GM21526 (cell line): Measurements from ENCODE around the gene FYTTD1.

Source experiments
- ATAC-seq: cut with Tn5 transposase; IDR thresholded peaks from one replicate; pipeline ENCODE4 v1.9.1; 2021; ENCODE audit warnings: moderate library complexity; ENCODE audit not compliant: unreplicated experiment, low FRiP score

Gene FYTTD1

GRCh38 chr3:197790033-197790432, 40.4 kb downstream of the FYTTD1 start:
- ATAC-seq, result no peak

- peak; percentile 70 for ATAC-seq
Observed at GRCh38 chr3:197791113-197791891, 41.6 kb downstream of the FYTTD1 start, which contains the start of gene LRCH3. Gene LRCH3, plus strand, starts transcription at chr3:197791254. Its CDS starts 25 bp downstream, at chr3:197791279.

DNA sequence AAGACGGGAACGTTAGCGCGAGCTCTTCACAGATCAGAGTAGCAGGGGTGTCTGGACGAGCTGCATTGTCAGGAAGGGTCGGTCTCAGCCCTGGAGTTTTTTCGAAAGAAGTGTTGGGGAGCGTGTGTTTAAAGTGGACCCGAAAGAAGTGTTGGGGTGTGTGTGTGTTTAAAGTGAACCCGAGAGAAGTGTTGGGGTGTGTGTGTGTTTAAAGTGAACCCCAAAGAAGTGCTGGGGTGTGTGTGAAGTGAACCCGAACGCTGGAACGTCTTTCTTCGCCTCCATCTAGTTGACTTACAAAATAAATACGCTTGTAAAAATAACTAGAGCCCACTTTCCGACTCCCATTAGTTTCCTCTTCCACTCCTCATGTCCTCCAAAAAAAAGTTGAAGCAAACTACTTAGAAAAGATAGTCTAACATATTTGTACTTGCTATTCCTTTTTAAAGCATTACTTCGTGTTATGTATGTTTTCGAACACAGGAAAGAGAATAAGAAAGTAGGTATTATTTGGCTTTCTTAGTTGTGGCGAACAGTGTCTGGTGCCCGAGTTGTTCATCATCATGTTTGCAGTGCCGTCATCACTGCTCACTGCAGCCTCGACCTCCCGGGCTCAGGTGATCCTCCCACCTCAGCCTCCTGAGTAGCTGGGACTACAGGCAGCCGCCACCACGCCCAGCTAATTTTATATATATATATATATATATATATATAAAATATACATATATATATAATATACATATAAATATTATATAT, 42.4 kb downstream of the FYTTD1 start:
- peak; percentile 33 for ATAC-seq

- no peak for ATAC-seq
Observed at GRCh38 chr3:197793247-197793646, 43.6 kb downstream of the FYTTD1 start.

- ATAC-seq, result no peak
Observed at GRCh38 chr3:197794115-197794514, 44.4 kb downstream of the FYTTD1 start.

- ATAC-seq, result no peak
Observed at GRCh38 chr3:197795200-197795599, 45.5 kb downstream of the FYTTD1 start.

DNA sequence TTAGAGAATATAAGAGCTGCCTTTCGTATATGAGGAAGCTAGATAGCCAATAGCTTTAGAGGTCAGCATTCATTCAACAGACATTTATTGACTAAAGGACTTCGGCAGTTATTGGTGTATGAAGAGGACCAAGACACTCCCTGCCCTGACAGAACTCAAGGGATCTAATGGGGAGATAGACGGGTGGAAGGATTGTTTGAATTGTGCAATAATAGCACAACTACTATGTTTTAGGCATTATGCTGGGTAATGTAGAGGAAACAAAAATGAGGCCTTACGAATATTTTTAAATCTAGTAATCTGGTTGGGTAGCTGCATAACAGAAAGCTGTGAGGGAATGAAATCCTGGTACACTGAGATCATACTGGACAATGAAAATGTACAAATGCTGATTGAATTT, 46.4 kb downstream of the FYTTD1 start:
- no peak for ATAC-seq

DNA sequence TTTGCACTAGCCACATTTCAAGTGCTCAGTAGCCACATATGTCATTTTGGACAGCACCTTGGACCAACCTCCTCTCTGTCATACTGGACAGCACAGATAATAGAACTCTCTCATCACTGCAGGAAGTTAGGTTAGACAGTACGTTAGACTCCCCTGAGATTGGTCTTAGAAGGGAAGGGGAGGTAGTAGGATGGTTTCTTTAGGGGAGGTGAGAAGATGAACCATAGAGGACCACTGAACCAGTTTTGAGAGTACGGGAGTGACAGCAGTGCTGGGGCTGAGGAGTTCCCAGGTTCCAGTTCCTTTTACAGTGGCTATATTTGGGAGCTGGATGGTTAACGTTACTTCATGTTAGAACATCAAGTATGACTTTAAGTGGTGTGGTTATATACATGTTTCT, 49.2 kb downstream of the FYTTD1 start:
- no peak for ATAC-seq

- no peak for ATAC-seq
Observed at GRCh38 chr3:197800379-197800778, 50.7 kb downstream of the FYTTD1 start.

DNA sequence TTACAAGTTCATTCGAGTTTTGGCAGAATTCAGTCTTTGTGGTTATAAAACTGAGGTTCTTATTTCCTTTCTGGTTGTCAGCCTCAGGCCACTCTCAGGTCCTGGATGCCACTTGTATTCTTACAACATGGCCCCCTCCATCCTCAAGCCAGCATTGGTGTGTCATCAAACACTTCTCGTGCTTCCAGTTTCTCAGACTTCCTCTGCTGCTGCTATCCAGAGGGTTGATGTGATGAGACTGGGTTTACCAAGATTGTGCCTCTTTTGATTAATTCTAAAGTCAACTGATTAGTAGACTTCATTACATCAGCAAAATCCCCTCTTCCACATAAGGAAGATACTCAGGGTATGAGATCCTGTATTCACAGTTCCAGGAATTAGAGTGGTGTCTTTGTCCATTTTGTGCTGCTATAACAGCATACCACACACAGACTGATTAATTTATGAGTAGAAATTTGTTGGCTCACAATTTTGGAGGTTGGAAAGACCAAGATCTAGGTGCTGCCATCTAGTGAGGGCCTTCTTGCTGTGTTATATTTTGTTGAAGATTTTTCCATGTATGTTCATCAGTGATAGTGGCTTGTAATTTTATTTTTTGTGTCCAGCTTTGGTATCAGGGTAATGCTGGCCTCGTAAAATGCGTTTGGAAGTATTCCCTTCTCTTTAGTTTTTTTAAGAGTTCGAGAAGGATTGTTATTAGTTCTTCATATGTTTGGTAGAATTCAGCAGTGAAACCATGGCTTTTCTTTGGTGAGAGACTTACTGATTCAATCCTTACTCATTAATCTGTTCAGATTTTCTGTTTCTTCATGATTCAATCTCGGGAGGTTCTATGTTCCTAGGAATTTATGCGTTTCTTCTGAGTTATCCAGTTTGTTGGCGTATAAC, 52.5 kb downstream of the FYTTD1 start:
- no peak for ATAC-seq

- ATAC-seq, result no peak
Observed at GRCh38 chr3:197802779-197803459, 53.2 kb downstream of the FYTTD1 start.

GRCh38 chr3:197804511-197804910, 54.8 kb downstream of the FYTTD1 start:
- no peak for ATAC-seq

DNA sequence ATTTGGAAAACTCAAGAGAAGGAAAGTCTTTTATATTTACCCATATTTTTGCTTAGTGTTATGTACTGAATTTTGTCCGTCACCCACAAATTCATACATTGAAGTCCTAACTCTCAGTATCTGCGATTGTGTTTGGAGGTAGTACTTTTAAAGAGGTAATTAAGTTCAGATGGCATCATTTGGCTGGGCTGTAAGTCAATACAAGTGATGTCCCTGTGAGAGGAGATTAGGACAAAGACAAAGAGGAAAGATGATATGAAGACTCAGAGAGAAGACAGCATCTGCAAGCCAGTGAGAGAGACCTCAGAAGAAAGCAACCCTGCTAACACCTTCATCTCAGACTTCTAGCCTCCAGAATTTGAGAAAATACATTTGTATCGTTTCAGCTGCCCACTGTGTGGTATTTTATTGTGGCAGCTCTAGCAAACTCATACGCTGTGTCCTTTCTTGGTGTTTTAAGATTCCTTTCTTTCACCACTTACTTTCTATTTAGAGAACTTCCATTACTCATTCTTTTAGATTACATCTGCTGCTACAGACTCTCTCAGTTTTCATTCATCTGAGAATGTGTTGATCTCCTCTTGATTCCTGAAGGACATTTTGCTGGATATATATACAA, 58.4 kb downstream of the FYTTD1 start:
- ATAC-seq, result no peak

GRCh38 chr3:197809356-197810020, 59.8 kb downstream of the FYTTD1 start:
- ATAC-seq, result no peak

- no peak for ATAC-seq
Observed at GRCh38 chr3:197810901-197811300, 61.2 kb downstream of the FYTTD1 start.

GRCh38 chr3:197811343-197811742, 61.7 kb downstream of the FYTTD1 start:
- ATAC-seq, result no peak

- ATAC-seq, result no peak
Observed at GRCh38 chr3:197814372-197814771, 64.7 kb downstream of the FYTTD1 start.

- ATAC-seq, result no peak
Observed at GRCh38 chr3:197820550-197821335, 71.1 kb downstream of the FYTTD1 start.
